GM12878 (cell line): ENCODE data around the gene COMT. TPM values are rescaled to one million over a fixed set of nuclear protein-coding genes. Genes with fewer than 3 reads are reported as not detected.

Experiments
- DPF2 ChIP-seq: fragments of 450-650 bp; IDR thresholded peaks from 2 replicates; pipeline ENCODE4 v1.6.1; 2017; ENCODE audit warnings: mild to moderate bottlenecking
- EED ChIP-seq: sonication (generic); IDR thresholded peaks from 2 replicates; pipeline ENCODE4 v1.6.1; 2016; ENCODE audit warnings: antibody characterized with exemption, low read depth
- ETV6 ChIP-seq, 2 experiments: fragments of 450-650 bp in 1 of 2; IDR thresholded peaks in 1 of 2; conservative IDR thresholded peaks in 1 of 2; 2 replicates each; pipeline ENCODE4 v1.6.1; 2014; ENCODE audit warnings: antibody characterized with exemption in 1 of 2, borderline replicate concordance in 1 of 2, low read depth in 1 of 2, mild to moderate bottlenecking in 1 of 2, moderate library complexity in 1 of 2
- JUND ChIP-seq: IDR thresholded peaks from 2 replicates; pipeline ENCODE4 v1.6.1; 2012; ENCODE audit warnings: low read depth, mild to moderate bottlenecking, low read length, improper control_type of control experiment, moderate library complexity
- MEF2B ChIP-seq: fragments of 450-650 bp; IDR thresholded peaks from 2 replicates; pipeline ENCODE4 v1.6.1; 2018; ENCODE audit warnings: mild to moderate bottlenecking, moderate library complexity; ENCODE audit not compliant: partially characterized antibody, poor library complexity, severe bottlenecking
- PAX5 ChIP-seq: IDR thresholded peaks from 2 replicates; pipeline ENCODE4 v1.6.1; 2011; ENCODE audit warnings: low read depth, low read length, borderline replicate concordance
- PAX8 ChIP-seq: fragments of 450-650 bp; IDR thresholded peaks from 2 replicates; pipeline ENCODE4 v1.6.1; 2017; ENCODE audit warnings: mild to moderate bottlenecking, moderate library complexity
- POU2F2 ChIP-seq: IDR thresholded peaks from 3 replicates; pipeline ENCODE4 v1.6.1; 2011; ENCODE audit warnings: low read depth, mild to moderate bottlenecking, low read length, borderline replicate concordance
- RB1 ChIP-seq: fragments of 450-650 bp; formaldehyde crosslinking; IDR thresholded peaks from 2 replicates; pipeline ENCODE4 v1.6.1; 2017; ENCODE audit warnings: mild to moderate bottlenecking, borderline replicate concordance
- RBBP5 ChIP-seq: fragments of 200-600 bp; sonication (generic); conservative IDR thresholded peaks from 2 replicates; pipeline ENCODE4 v1.6.1; 2016
- TAF1 ChIP-seq: IDR thresholded peaks from 2 replicates; pipeline ENCODE4 v1.6.1; 2011; ENCODE audit warnings: mild to moderate bottlenecking, low read depth, low read length, borderline replicate concordance
- TCF7 ChIP-seq: IDR thresholded peaks from 2 replicates; pipeline ENCODE4 v1.6.1; 2014; ENCODE audit warnings: antibody characterized with exemption, borderline replicate concordance
- YBX1 ChIP-seq: fragments of 450-650 bp; IDR thresholded peaks from 2 replicates; pipeline ENCODE4 v1.6.1; 2016; ENCODE audit warnings: antibody characterized with exemption
- ZNF384 ChIP-seq: IDR thresholded peaks from 2 replicates; pipeline ENCODE4 v1.6.1; 2012; ENCODE audit warnings: low read depth, mild to moderate bottlenecking, low read length, improper control_type of control experiment, borderline replicate concordance
- polyA plus RNA-seq, 11 experiments: library from polyadenylated mRNA; depleted of rRNA in 4 of 11; unstranded in 6 of 11; stranded (reverse) in 5 of 11; fragments of >200 nt; fragmentation: Nextera tagmentation in 4 of 11; fragmentation: Illumina TruSeq in 1 of 11; extraction: Ambion mirVana in 4 of 11; extraction: Trizol in 1 of 11; gene quantifications; 1 replicate in 1 of 11; 2 replicates in 10 of 11; pipeline versions ENCODE4 v1.2.1 to v1.2.3, GENCODE V29; 2011 to 2016; ENCODE audit warnings: inconsistent platforms in 2 of 11, missing spikeins in 2 of 11, low read depth in 1 of 11
- total RNA-seq, 4 experiments: library from RNA; depleted of rRNA in 3 of 4; stranded (reverse); fragments of >200 nt in 3 of 4; fragmentation: Illumina TruSeq in 1 of 4; extraction: Trizol in 1 of 4; gene quantifications; 2 replicates each; pipeline versions ENCODE4 v1.2.1 to v1.2.3, GENCODE V29; 2013 to 2021
- TF ChIP-seq, protein P1 (sequence below): fragments of 450-650 bp; IDR thresholded peaks from 2 replicates; pipeline ENCODE4 v1.6.1; 2017; ENCODE audit warnings: mild to moderate bottlenecking, moderate library complexity
- TF ChIP-seq, protein P2 (sequence below): fragments of 450-650 bp; IDR thresholded peaks from 2 replicates; pipeline ENCODE4 v1.6.1; 2014; ENCODE audit warnings: mild to moderate bottlenecking
- TF ChIP-seq, protein P3 (sequence below): fragments of 450-650 bp; formaldehyde crosslinking; IDR thresholded peaks from 2 replicates; pipeline ENCODE4 v1.5.0; 2022; ENCODE audit warnings: mild to moderate bottlenecking, missing genetic modification characterization
- TF ChIP-seq, protein P4 (sequence below): IDR thresholded peaks from 2 replicates; pipeline ENCODE4 v1.6.1; 2011; ENCODE audit warnings: borderline replicate concordance, low read depth, mild to moderate bottlenecking, moderate library complexity, low read length; ENCODE audit not compliant: insufficient read depth, poor library complexity, severe bottlenecking
- TF ChIP-seq, protein P5 (sequence below): IDR thresholded peaks from 2 replicates; pipeline ENCODE4 v1.6.1; 2012; ENCODE audit warnings: low read depth, low read length, improper control_type of control experiment

Gene COMT
- total and polyA plus RNA-seq, 10 of the 15 experiments (the other 5 are each of a cell fraction or from before 2014, with no cell fraction given): 4.5 to 152 (median 66.1) TPM

DNA sequence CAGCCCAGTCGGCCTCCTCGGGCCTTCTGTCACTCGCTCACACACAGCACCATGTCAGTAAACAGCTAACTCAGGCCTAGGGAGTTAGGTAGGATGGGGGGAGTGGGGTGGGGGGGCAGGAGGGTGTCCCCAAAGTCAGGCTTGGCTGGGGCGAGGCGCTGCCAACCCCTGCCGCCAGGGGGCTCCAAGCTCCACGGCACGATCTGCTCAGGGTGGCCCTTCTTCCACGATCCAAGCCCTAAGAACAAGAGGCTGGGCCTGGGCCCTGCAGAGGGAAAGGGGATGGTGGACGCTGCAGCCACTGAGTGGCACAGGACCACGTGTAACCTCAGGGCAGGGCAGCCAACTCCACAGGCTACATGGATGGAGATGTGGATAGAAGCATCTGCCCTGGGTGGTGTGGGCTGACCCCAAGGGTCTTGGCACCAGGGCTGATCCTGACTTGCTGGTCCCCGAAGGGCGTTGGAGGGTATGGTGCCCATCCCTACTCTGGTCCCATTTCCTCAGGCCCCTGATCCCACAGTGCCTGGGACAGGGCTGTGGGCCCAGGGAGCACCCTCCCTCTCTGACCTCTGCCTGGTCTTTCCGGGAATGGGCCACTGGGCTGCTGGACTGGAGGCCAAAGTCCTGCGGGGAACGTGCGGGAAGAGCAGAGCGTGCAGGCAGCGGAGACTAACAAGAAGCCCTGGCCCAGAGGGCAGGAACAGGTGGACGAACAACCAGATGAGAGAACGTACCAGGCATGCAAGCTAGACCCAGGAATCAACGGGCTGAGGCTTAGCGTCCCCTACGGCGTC, 29.1 kb downstream of the COMT start (continued):
- TF ChIP-seq, protein P1, sequence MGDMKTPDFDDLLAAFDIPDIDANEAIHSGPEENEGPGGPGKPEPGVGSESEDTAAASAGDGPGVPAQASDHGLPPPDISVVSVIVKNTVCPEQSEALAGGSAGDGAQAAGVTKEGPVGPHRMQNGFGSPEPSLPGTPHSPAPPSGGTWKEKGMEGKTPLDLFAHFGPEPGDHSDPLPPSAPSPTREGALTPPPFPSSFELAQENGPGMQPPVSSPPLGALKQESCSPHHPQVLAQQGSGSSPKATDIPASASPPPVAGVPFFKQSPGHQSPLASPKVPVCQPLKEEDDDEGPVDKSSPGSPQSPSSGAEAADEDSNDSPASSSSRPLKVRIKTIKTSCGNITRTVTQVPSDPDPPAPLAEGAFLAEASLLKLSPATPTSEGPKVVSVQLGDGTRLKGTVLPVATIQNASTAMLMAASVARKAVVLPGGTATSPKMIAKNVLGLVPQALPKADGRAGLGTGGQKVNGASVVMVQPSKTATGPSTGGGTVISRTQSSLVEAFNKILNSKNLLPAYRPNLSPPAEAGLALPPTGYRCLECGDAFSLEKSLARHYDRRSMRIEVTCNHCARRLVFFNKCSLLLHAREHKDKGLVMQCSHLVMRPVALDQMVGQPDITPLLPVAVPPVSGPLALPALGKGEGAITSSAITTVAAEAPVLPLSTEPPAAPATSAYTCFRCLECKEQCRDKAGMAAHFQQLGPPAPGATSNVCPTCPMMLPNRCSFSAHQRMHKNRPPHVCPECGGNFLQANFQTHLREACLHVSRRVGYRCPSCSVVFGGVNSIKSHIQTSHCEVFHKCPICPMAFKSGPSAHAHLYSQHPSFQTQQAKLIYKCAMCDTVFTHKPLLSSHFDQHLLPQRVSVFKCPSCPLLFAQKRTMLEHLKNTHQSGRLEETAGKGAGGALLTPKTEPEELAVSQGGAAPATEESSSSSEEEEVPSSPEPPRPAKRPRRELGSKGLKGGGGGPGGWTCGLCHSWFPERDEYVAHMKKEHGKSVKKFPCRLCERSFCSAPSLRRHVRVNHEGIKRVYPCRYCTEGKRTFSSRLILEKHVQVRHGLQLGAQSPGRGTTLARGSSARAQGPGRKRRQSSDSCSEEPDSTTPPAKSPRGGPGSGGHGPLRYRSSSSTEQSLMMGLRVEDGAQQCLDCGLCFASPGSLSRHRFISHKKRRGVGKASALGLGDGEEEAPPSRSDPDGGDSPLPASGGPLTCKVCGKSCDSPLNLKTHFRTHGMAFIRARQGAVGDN: no peak
- TF ChIP-seq, protein P2, sequence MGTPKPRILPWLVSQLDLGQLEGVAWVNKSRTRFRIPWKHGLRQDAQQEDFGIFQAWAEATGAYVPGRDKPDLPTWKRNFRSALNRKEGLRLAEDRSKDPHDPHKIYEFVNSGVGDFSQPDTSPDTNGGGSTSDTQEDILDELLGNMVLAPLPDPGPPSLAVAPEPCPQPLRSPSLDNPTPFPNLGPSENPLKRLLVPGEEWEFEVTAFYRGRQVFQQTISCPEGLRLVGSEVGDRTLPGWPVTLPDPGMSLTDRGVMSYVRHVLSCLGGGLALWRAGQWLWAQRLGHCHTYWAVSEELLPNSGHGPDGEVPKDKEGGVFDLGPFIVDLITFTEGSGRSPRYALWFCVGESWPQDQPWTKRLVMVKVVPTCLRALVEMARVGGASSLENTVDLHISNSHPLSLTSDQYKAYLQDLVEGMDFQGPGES: no peak
- TF ChIP-seq TAF1: no peak
- TF ChIP-seq MEF2B: no peak
- no peak for TF ChIP-seq ETV6 (conservative IDR thresholded peaks at IDR 0.05 in 1 of 2, IDR thresholded peaks at IDR 0.05 in 1 of 2; ENCODE audit: borderline replicate concordance in 1 of 2, low read depth in 1 of 2)
- no peak for TF ChIP-seq RB1
- TF ChIP-seq PAX5: no peak
- TF ChIP-seq EED: no peak
- no peak for TF ChIP-seq POU2F2
- TF ChIP-seq, protein P3, sequence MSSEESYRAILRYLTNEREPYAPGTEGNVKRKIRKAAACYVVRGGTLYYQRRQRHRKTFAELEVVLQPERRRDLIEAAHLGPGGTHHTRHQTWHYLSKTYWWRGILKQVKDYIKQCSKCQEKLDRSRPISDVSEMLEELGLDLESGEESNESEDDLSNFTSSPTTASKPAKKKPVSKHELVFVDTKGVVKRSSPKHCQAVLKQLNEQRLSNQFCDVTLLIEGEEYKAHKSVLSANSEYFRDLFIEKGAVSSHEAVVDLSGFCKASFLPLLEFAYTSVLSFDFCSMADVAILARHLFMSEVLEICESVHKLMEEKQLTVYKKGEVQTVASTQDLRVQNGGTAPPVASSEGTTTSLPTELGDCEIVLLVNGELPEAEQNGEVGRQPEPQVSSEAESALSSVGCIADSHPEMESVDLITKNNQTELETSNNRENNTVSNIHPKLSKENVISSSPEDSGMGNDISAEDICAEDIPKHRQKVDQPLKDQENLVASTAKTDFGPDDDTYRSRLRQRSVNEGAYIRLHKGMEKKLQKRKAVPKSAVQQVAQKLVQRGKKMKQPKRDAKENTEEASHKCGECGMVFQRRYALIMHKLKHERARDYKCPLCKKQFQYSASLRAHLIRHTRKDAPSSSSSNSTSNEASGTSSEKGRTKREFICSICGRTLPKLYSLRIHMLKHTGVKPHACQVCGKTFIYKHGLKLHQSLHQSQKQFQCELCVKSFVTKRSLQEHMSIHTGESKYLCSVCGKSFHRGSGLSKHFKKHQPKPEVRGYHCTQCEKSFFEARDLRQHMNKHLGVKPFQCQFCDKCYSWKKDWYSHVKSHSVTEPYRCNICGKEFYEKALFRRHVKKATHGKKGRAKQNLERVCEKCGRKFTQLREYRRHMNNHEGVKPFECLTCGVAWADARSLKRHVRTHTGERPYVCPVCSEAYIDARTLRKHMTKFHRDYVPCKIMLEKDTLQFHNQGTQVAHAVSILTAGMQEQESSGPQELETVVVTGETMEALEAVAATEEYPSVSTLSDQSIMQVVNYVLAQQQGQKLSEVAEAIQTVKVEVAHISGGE (CRISPR knock-in tag): no peak
- TF ChIP-seq DPF2: no peak
- TF ChIP-seq, protein P4, sequence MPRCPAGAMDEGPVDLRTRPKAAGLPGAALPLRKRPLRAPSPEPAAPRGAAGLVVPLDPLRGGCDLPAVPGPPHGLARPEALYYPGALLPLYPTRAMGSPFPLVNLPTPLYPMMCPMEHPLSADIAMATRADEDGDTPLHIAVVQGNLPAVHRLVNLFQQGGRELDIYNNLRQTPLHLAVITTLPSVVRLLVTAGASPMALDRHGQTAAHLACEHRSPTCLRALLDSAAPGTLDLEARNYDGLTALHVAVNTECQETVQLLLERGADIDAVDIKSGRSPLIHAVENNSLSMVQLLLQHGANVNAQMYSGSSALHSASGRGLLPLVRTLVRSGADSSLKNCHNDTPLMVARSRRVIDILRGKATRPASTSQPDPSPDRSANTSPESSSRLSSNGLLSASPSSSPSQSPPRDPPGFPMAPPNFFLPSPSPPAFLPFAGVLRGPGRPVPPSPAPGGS: no peak
- no peak for TF ChIP-seq PAX8
- TF ChIP-seq YBX1: no peak
- no peak for TF ChIP-seq JUND
- TF ChIP-seq, protein P5, sequence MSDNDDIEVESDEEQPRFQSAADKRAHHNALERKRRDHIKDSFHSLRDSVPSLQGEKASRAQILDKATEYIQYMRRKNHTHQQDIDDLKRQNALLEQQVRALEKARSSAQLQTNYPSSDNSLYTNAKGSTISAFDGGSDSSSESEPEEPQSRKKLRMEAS: no peak
- TF ChIP-seq RBBP5: no peak
- no peak for TF ChIP-seq ZNF384
- TF ChIP-seq TCF7: no peak
